SKM-1 treated with dmso at 0.1 percent for 144 hours (cell line): ENCODE results near the gene SMS.

Experiments used
- DNase-seq: peaks from one replicate; lab custom pipeline; 2025; ENCODE audit not compliant: unreplicated experiment; lab: John Stamatoyannopoulos, UW

SMS gene

GRCh38 chrX:22035236-22035635 lies 94.7 kb downstream of the SMS start:
- no peak for DNase-seq

GRCh38 chrX:22037225-22037624 lies 96.7 kb downstream of the SMS start:
- DNase-seq: no peak

- no peak for DNase-seq
Measured at GRCh38 chrX:22037911-22038537, 97.5 kb downstream of the SMS start.

GRCh38 chrX:22039541-22039940 lies 99.0 kb downstream of the SMS start:
- no peak for DNase-seq

- no peak for DNase-seq
Measured at GRCh38 chrX:22040184-22040583, 99.7 kb downstream of the SMS start.

- no peak for DNase-seq
Measured at GRCh38 chrX:22041907-22042530, 101.5 kb downstream of the SMS start.

- no peak for DNase-seq
Measured at GRCh38 chrX:22043872-22044271, 103.4 kb downstream of the SMS start.
